ENCODE measurements around the gene ITIH4. TPM values are rescaled to one million over a fixed set of nuclear protein-coding genes. Genes with fewer than 3 reads are reported as not detected.

The ITIH4 gene
- total RNA-seq, 1 donor from 2014 or later: 6.3 TPM

- DNase-seq (ENCODE audit: low read depth, low spot score): no peak
- no peaks in the 10 kb centered on the region for H3K9me3 Mint-ChIP-seq
- peaks cover 4% of the 10 kb centered on the region for H3K36me3 Mint-ChIP-seq (ENCODE audit: low read depth)
- no peaks in the 10 kb centered on the region for H3K27me3 Mint-ChIP-seq (ENCODE audit: low read depth)
- no peak overlapping the region for H3K4me3 Mint-ChIP-seq
- no peaks in the 10 kb centered on the region for H3K4me1 Mint-ChIP-seq
- H3K27ac Mint-ChIP-seq (ENCODE audit: unreplicated experiment): no peak overlapping the region
- TF ChIP-seq, protein P1, sequence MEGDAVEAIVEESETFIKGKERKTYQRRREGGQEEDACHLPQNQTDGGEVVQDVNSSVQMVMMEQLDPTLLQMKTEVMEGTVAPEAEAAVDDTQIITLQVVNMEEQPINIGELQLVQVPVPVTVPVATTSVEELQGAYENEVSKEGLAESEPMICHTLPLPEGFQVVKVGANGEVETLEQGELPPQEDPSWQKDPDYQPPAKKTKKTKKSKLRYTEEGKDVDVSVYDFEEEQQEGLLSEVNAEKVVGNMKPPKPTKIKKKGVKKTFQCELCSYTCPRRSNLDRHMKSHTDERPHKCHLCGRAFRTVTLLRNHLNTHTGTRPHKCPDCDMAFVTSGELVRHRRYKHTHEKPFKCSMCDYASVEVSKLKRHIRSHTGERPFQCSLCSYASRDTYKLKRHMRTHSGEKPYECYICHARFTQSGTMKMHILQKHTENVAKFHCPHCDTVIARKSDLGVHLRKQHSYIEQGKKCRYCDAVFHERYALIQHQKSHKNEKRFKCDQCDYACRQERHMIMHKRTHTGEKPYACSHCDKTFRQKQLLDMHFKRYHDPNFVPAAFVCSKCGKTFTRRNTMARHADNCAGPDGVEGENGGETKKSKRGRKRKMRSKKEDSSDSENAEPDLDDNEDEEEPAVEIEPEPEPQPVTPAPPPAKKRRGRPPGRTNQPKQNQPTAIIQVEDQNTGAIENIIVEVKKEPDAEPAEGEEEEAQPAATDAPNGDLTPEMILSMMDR (conservative IDR thresholded peaks at IDR 0.05): no peak
Observed at GRCh38 chr3:52874864-52875587, 44.6 kb upstream of the ITIH4 start.

GRCh38 chr3:52874160-52874701 lies 43.8 kb upstream of the ITIH4 start:
- Mint-ChIP-seq H3K27me3 (ENCODE audit: low read depth) (no peaks in the 10 kb centered on the region), H3K9me3 (no peaks in the 10 kb centered on the region), H3K4me3 (no peak overlapping the region), H3K4me1 (no peaks in the 10 kb centered on the region), H3K36me3 (ENCODE audit: low read depth) (peaks cover 4% of the 10 kb centered on the region), H3K27ac (ENCODE audit: unreplicated experiment) (no peak overlapping the region)
- TF ChIP-seq, protein P1 (conservative IDR thresholded peaks at IDR 0.05): no peak
- DNase-seq (ENCODE audit: low read depth, low spot score): no peak

DNA sequence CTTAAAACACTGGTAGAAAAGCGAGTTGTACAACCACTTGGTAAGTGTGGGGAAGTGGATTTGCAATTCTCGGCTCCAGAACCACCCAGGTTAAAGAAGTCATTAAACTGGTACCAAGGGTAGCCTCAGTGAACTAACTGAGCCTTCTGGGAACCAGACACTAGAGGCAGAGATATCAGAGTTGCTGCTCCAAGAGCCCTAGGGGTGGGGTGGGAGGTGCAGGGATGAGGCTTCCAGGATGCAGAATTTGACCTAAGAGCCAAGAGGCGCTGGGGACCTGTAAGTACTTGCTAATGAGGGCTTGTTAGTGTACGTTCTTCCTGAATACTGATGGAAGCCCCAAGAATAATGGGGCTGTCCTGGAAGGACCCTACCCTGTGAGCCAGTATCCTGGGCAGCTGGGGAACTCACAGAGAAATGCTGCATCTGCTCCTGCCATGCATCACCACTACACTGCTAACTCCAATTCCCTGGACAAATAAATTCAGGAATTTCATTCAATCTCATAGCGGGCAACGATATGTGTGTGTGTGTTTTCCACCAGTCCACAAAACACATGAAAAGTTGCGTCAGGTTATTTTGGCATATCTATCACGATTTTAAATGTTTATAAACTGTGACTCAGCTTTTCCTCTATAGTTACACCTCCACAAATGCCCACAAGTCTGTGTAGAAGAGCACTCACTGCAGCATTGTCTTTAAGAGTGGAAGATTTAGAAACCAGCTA lies 43.1 kb upstream of the ITIH4 start:
- no peak for DNase-seq (ENCODE audit: low read depth, low spot score)
- Mint-ChIP-seq H3K4me3 (no peak overlapping the region), H3K4me1 (no peaks in the 10 kb centered on the region), H3K9me3 (no peaks in the 10 kb centered on the region), H3K36me3 (ENCODE audit: low read depth) (peaks cover 3% of the 10 kb centered on the region), H3K27ac (ENCODE audit: unreplicated experiment) (no peak overlapping the region), H3K27me3 (ENCODE audit: low read depth) (no peaks in the 10 kb centered on the region)
- TF ChIP-seq, protein P1 (conservative IDR thresholded peaks at IDR 0.05): no peak

DNA sequence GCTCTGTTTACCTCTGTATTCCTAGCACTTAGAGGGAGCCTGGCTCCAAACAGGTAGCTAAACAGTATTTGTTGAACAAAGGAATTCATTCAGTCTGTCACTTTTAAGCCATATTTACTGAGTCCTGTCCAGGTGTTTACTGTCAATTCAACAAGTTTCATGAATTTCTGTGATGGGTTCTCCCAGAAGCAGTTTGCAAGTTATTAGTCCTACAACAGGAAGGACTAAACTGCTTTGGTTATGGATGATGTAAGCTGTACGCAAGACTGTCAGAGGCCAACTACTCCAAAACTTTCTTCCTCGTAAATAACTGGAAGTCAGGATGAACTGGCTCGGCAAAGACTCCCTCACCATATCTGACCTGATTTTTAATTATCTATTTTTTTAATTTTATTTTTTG lies 41.8 kb upstream of the ITIH4 start:
- H3K4me3 Mint-ChIP-seq: no peak overlapping the region
- no peaks in the 10 kb centered on the region for H3K9me3 Mint-ChIP-seq
- TF ChIP-seq, protein P1 (conservative IDR thresholded peaks at IDR 0.05): no peak
- DNase-seq (ENCODE audit: low read depth, low spot score): no peak
- no peaks in the 10 kb centered on the region for H3K27me3 Mint-ChIP-seq (ENCODE audit: low read depth)
- no peak overlapping the region for H3K27ac Mint-ChIP-seq (ENCODE audit: unreplicated experiment)
- H3K4me1 Mint-ChIP-seq: no peaks in the 10 kb centered on the region
- no peaks in the 10 kb centered on the region for H3K36me3 Mint-ChIP-seq (ENCODE audit: low read depth)

- H3K27ac Mint-ChIP-seq (ENCODE audit: unreplicated experiment): no peak overlapping the region
- H3K4me3 Mint-ChIP-seq: no peak overlapping the region
- DNase-seq (ENCODE audit: low read depth, low spot score): no peak
- no peaks in the 10 kb centered on the region for H3K9me3 Mint-ChIP-seq
- H3K4me1 Mint-ChIP-seq: no peaks in the 10 kb centered on the region
- TF ChIP-seq, protein P1 (conservative IDR thresholded peaks at IDR 0.05): no peak
- H3K36me3 Mint-ChIP-seq (ENCODE audit: low read depth): no peaks in the 10 kb centered on the region
- H3K27me3 Mint-ChIP-seq (ENCODE audit: low read depth): no peaks in the 10 kb centered on the region
Observed at GRCh38 chr3:52871761-52872160, 41.3 kb upstream of the ITIH4 start.

Measured in neural crest cell (in vitro differentiated cells).